SK-N-SH treated with all-trans-retinoic acid at 6 μM for 48 hours (cell line): ENCODE measurements around the gene CALY.

Source experiments
- ATAC-seq: fragments of 200-7000 bp; cut with Tn5 transposase; 3 replicates; pipeline ENCODE4 v1.9.1; 2020; ENCODE audit warnings: mild to moderate bottlenecking, moderate library complexity
- ARNTL ChIP-seq: fragments of 450-650 bp; formaldehyde crosslinking; IDR thresholded peaks from 2 replicates; pipeline ENCODE4 v1.5.0; 2020; ENCODE audit warnings: low read depth, mild to moderate bottlenecking, moderate library complexity, borderline replicate concordance
- BACH2 ChIP-seq: fragments of 250-450 bp; sonication (Bioruptor Pico); IDR thresholded peaks from 2 replicates; pipeline ENCODE4 v1.9.0; 2021; ENCODE audit warnings: mild to moderate bottlenecking, borderline replicate concordance
- CREB5 ChIP-seq: fragments of 250-450 bp; sonication (Bioruptor Pico); IDR thresholded peaks from 2 replicates; pipeline ENCODE4 v1.5.1; 2020; ENCODE audit warnings: low read depth, mild to moderate bottlenecking, moderate library complexity
- CSDC2 ChIP-seq: fragments of 250-450 bp; sonication (Bioruptor Pico); IDR thresholded peaks from 2 replicates; pipeline ENCODE4 v1.5.0; 2020; ENCODE audit warnings: mild to moderate bottlenecking, moderate library complexity
- ESRRG ChIP-seq: fragments of 250-450 bp; sonication (Bioruptor Pico); IDR thresholded peaks from 2 replicates; pipeline ENCODE4 v1.6.1; 2021; ENCODE audit warnings: mild to moderate bottlenecking
- OSR1 ChIP-seq: fragments of 250-450 bp; sonication (Bioruptor Pico); IDR thresholded peaks from 2 replicates; pipeline ENCODE4 v1.8.0; 2022; ENCODE audit warnings: moderate library complexity, mild to moderate bottlenecking, inconsistent platforms
- RARB ChIP-seq: fragments of 250-450 bp; sonication (Bioruptor Pico); IDR thresholded peaks from 2 replicates; pipeline ENCODE4 v1.8.0; 2021; ENCODE audit warnings: mild to moderate bottlenecking, moderate library complexity
- SNAI2 ChIP-seq: fragments of 250-450 bp; sonication (Bioruptor Pico); IDR thresholded peaks from 2 replicates; pipeline ENCODE4 v1.5.0; 2020; ENCODE audit warnings: mild to moderate bottlenecking, moderate library complexity
- ZC3H10 ChIP-seq: fragments of 250-450 bp; sonication (Bioruptor Pico); IDR thresholded peaks from 2 replicates; pipeline ENCODE4 v1.5.1; 2021; ENCODE audit warnings: mild to moderate bottlenecking, moderate library complexity
- ZFP3 ChIP-seq: fragments of 250-450 bp; sonication (Bioruptor Pico); IDR thresholded peaks from 2 replicates; pipeline ENCODE4 v1.5.0; 2020; ENCODE audit warnings: mild to moderate bottlenecking, moderate library complexity
- ZNF8 ChIP-seq: fragments of 450-650 bp; formaldehyde crosslinking; IDR thresholded peaks from 2 replicates; pipeline ENCODE4 v1.5.0; 2020; ENCODE audit warnings: mild to moderate bottlenecking, moderate library complexity
- TF ChIP-seq, protein P1 (sequence below): fragments of 250-450 bp; sonication (Bioruptor Pico); IDR thresholded peaks from 2 replicates; pipeline ENCODE4 v1.8.0; 2020; ENCODE audit warnings: mild to moderate bottlenecking, moderate library complexity, borderline replicate concordance
- TF ChIP-seq, protein P2 (sequence below): fragments of 250-450 bp; sonication (Bioruptor Pico); IDR thresholded peaks from 2 replicates; pipeline ENCODE4 v1.5.0; 2020; ENCODE audit warnings: mild to moderate bottlenecking, moderate library complexity
- TF ChIP-seq, protein P3 (sequence below): fragments of 250-450 bp; sonication (Bioruptor Pico); IDR thresholded peaks from 2 replicates; pipeline ENCODE4 v1.8.0; 2021; ENCODE audit warnings: low read depth, mild to moderate bottlenecking, moderate library complexity, borderline replicate concordance

The CALY gene

GRCh38 chr10:133278577-133279265 is 58.0 kb downstream of the CALY start:
- ATAC-seq, result no peak
- TF ChIP-seq ZC3H10 (CRISPR knock-in tag) (no peak), CSDC2 (no peak), CREB5 (CRISPR knock-in tag) (no peak), ESRRG (CRISPR knock-in tag) (no peak), ZNF8 (CRISPR knock-in tag) (no peak), OSR1 (no peak)
- TF ChIP-seq, protein P1, sequence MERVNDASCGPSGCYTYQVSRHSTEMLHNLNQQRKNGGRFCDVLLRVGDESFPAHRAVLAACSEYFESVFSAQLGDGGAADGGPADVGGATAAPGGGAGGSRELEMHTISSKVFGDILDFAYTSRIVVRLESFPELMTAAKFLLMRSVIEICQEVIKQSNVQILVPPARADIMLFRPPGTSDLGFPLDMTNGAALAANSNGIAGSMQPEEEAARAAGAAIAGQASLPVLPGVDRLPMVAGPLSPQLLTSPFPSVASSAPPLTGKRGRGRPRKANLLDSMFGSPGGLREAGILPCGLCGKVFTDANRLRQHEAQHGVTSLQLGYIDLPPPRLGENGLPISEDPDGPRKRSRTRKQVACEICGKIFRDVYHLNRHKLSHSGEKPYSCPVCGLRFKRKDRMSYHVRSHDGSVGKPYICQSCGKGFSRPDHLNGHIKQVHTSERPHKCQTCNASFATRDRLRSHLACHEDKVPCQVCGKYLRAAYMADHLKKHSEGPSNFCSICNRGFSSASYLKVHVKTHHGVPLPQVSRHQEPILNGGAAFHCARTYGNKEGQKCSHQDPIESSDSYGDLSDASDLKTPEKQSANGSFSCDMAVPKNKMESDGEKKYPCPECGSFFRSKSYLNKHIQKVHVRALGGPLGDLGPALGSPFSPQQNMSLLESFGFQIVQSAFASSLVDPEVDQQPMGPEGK (CRISPR knock-in tag), result no peak
- TF ChIP-seq, protein P2, sequence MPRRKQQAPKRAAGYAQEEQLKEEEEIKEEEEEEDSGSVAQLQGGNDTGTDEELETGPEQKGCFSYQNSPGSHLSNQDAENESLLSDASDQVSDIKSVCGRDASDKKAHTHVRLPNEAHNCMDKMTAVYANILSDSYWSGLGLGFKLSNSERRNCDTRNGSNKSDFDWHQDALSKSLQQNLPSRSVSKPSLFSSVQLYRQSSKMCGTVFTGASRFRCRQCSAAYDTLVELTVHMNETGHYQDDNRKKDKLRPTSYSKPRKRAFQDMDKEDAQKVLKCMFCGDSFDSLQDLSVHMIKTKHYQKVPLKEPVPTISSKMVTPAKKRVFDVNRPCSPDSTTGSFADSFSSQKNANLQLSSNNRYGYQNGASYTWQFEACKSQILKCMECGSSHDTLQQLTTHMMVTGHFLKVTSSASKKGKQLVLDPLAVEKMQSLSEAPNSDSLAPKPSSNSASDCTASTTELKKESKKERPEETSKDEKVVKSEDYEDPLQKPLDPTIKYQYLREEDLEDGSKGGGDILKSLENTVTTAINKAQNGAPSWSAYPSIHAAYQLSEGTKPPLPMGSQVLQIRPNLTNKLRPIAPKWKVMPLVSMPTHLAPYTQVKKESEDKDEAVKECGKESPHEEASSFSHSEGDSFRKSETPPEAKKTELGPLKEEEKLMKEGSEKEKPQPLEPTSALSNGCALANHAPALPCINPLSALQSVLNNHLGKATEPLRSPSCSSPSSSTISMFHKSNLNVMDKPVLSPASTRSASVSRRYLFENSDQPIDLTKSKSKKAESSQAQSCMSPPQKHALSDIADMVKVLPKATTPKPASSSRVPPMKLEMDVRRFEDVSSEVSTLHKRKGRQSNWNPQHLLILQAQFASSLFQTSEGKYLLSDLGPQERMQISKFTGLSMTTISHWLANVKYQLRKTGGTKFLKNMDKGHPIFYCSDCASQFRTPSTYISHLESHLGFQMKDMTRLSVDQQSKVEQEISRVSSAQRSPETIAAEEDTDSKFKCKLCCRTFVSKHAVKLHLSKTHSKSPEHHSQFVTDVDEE (CRISPR knock-in tag), result no peak

- no peak for ATAC-seq
- TF ChIP-seq, protein P2 (CRISPR knock-in tag), result no peak
- TF ChIP-seq CREB5 (CRISPR knock-in tag), result no peak
- no peak for TF ChIP-seq RARB
- no peak for TF ChIP-seq BACH2 (CRISPR knock-in tag)
- no peak for TF ChIP-seq ZC3H10 (CRISPR knock-in tag)
- TF ChIP-seq SNAI2 (CRISPR knock-in tag), result no peak
- no peak for TF ChIP-seq OSR1
- no peak for TF ChIP-seq ARNTL (CRISPR knock-in tag)
- no peak for TF ChIP-seq ESRRG (CRISPR knock-in tag)
Measured at GRCh38 chr10:133277993-133278576, 58.6 kb downstream of the CALY start.

DNA sequence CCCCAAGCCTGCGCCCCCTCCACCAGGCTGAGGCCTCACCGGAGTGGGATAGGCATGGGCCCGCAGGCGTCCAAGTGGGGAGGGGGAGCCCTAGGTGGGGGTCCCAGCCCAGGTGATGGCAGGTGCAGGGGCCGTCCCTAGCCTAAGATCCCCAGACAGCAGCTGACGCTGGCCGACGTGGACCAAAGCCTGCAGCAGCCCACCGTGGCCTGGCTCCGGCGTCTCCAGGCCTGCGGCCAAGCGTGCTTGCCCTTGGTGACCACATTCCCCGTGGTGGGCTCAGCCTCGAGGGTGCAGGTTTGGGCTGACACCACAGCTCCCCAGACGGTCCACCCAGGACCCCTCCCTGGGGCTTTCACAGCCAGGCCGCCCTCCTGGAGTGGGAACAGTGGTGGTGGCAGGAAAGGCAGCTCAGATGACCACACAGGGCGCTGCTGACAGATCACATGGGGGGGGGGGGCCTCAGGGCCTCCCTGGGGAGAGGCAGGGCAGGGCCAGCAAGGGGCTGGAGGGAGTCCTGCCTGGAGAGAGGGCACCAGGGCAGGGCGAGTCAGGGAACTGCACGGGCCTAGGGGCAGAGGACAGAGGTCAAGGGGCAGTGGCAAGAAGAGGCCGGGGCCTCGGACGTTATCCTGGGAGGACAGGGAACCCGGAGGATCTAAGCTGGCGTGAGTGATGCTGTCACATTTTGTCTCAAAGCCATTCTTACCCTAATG is 59.3 kb downstream of the CALY start:
- TF ChIP-seq ZFP3 (CRISPR knock-in tag), result no peak
- TF ChIP-seq ARNTL (CRISPR knock-in tag), result no peak
- TF ChIP-seq, protein P3, sequence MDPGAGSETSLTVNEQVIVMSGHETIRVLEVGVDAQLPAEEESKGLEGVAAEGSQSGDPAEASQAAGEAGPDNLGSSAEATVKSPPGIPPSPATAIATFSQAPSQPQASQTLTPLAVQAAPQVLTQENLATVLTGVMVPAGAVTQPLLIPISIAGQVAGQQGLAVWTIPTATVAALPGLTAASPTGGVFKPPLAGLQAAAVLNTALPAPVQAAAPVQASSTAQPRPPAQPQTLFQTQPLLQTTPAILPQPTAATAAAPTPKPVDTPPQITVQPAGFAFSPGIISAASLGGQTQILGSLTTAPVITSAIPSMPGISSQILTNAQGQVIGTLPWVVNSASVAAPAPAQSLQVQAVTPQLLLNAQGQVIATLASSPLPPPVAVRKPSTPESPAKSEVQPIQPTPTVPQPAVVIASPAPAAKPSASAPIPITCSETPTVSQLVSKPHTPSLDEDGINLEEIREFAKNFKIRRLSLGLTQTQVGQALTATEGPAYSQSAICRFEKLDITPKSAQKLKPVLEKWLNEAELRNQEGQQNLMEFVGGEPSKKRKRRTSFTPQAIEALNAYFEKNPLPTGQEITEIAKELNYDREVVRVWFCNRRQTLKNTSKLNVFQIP (CRISPR knock-in tag), result no peak
- no peak for TF ChIP-seq BACH2 (CRISPR knock-in tag)
- ATAC-seq, result no peak; the same call in 2 of the 3 replicates
